Colonic mucosa (tissue), 4 donors: ENCODE results near the gene RASGRF1. TPM values are rescaled to one million over a fixed set of nuclear protein-coding genes. Genes with fewer than 3 reads are reported as not detected.
"Not testable (repeated sequence)": the region's sequence is repeated elsewhere in the genome, so short reads cannot be mapped to it uniquely, and the experiment has no call there.

Source experiments
- DNase-seq: peaks from one replicate; pipeline ENCODE4 v3.0.0-alpha.2; 2020
- H3K27ac ChIP-seq: fragments of 200-600 bp; one replicate; pipeline ENCODE4 v1.8.0; 2021
- H3K27me3 ChIP-seq: fragments of 200-600 bp; one replicate; pipeline ENCODE4 v1.8.0; 2021
- H3K36me3 ChIP-seq: fragments of 200-600 bp; one replicate; pipeline ENCODE4 v1.8.0; 2021
- H3K4me1 ChIP-seq: fragments of 200-600 bp; one replicate; pipeline ENCODE4 v1.8.0; 2021; ENCODE audit warnings: mild to moderate bottlenecking
- H3K4me3 ChIP-seq: fragments of 200-600 bp; one replicate; pipeline ENCODE4 v1.8.0; 2021
- H3K9ac ChIP-seq, 2 donors: one replicate each; pipeline ENCODE4 v1.7.0; 2013; ENCODE audit warnings: control low read depth in 2 of 2, low read depth in 2 of 2, low read length in 2 of 2
- H3K9me3 ChIP-seq: fragments of 200-600 bp; one replicate; pipeline ENCODE4 v1.8.0; 2021
- CTCF ChIP-seq: fragments of 200-600 bp; IDR thresholded peaks from one replicate; pipeline ENCODE4 v1.8.0; 2022; ENCODE audit warnings: antibody characterized with exemption, mild to moderate bottlenecking
- intact Hi-C: fragments of 100-400 bp; cut with DNase I; formaldehyde crosslinking; loops from one replicate; pipeline ENCODE4 v1.14.1; 2022
- total RNA-seq, 2 donors: library from RNA; stranded (reverse); fragmentation: NEBNext Ultra II Directional in 1 of 2; extraction: Animal tissue kit (Norgen Biotek cat#: 25700) in 1 of 2; gene quantifications; one replicate each; pipeline ENCODE4 v1.2.1, GENCODE V29; 2021
- donor health status: healthy.
- donor health status: DM: no; HTN: no; CAD: no.
- donor health status: DM: no; HTN: no; CAD: no.

Gene RASGRF1
- total RNA-seq, 2 donors from 2014 or later = 0.15 to 0.56 TPM

GRCh38 chr15:78932258-78932808 is 158.2 kb downstream of the RASGRF1 start:
- no peak overlapping the region for H3K4me3 ChIP-seq
- no peak for TF ChIP-seq CTCF
- no peaks in the 10 kb centered on the region for H3K36me3 ChIP-seq
- no peaks in the 10 kb centered on the region for H3K27me3 ChIP-seq
- intact Hi-C loops = no loop called here
- H3K27ac ChIP-seq = no peak overlapping the region
- H3K9me3 ChIP-seq = no peaks in the 10 kb centered on the region
- DNase-seq = no peak
- H3K4me1 ChIP-seq = no peaks in the 10 kb centered on the region
- no peak overlapping the region for H3K9ac ChIP-seq

GRCh38 chr15:78931439-78932257 is 158.9 kb downstream of the RASGRF1 start:
- no peak for DNase-seq
- H3K4me3 ChIP-seq = no peak overlapping the region
- no peak for TF ChIP-seq CTCF
- intact Hi-C loops = no loop called here
- no peaks in the 10 kb centered on the region for H3K9me3 ChIP-seq
- no peak overlapping the region for H3K27ac ChIP-seq
- no peak overlapping the region for H3K9ac ChIP-seq
- no peaks in the 10 kb centered on the region for H3K4me1 ChIP-seq
- no peaks in the 10 kb centered on the region for H3K36me3 ChIP-seq
- no peaks in the 10 kb centered on the region for H3K27me3 ChIP-seq

DNA sequence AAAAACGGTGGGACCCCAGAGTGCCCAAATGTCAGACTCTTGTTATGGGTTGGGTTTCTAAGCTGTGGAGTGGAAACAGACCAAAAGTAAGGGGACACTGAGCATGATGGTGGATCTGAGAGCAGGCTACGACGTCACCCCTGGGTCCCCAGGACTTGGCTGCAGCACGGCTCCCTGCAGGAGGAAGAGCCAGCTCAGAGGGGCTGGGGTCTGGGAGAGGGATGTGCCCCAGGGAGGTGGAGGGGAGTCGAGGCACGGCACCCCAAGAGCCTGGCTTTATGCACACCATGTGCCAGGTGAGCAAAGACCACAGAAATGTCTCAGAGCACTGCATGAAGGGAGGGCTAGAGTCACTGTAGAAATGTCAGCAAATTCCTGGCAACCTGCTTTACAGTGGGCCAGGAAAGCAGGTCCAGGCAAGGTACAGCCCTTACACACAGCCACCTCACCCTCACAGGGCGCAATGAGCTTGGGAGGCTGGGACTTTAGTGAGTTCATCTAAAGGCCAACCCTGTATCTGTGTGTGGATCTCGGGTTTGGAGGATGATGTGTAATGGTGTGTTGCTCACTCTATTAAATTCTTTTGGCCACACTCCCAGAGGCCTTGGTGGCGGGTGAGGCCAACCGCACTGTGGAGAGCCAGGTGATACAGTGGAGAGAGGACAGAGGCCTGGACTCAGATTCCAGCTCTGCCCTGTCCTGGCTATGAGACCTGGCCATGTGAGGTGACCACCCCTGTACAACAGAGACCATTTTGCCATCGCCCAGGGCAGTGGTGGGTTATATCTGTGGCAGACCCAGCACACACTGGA is 159.8 kb downstream of the RASGRF1 start:
- no peak for TF ChIP-seq CTCF
- Histone ChIP-seq H3K4me3 (no peak overlapping the region), H3K9me3 (no peaks in the 10 kb centered on the region), H3K27ac (no peak overlapping the region), H3K27me3 (no peaks in the 10 kb centered on the region), H3K9ac (no peak overlapping the region), H3K4me1 (no peaks in the 10 kb centered on the region), H3K36me3 (no peaks in the 10 kb centered on the region)
- no peak for DNase-seq
- intact Hi-C loops = no loop called here

DNA sequence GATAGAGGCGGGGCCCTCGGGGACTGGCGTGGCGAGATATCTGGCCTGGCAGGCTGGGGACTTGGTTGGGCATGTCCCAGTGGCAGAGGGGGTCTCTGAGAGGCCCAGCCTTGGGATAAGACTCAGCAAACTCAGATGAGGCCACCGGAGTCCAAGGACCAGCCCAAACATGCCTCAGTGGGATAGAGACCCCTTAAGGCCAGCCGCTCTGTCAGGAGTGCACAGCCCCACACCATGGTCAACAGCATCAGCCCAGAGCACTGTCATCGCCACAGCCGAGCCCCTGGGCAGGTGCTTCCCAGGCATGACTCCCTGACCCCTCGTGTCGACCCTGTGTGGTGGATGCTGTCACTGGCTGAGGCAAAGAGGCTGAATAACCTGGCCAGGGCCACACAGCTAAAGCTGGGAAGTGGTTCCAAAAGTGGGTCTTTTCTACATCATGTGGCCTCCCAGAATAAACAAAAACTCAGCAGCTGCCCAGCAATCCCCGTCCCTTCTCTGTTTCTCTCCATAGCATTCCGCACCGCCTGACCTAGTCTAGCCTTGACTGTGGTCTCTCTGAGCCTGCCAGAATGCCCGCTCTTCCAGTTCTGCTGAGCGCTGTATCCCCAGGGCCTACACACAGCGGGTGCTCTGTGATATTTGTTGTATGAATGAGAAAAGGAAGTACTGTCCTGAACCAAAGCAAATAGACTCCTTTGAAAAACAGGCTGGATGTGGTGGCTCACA is 160.9 kb downstream of the RASGRF1 start:
- H3K4me3 ChIP-seq = no peak overlapping the region
- H3K9me3 ChIP-seq = no peaks in the 10 kb centered on the region
- TF ChIP-seq CTCF = no peak
- no peaks in the 10 kb centered on the region for H3K4me1 ChIP-seq
- no peaks in the 10 kb centered on the region for H3K36me3 ChIP-seq
- H3K27ac ChIP-seq = no peak overlapping the region
- intact Hi-C loops = no loop called here
- no peak for DNase-seq
- H3K27me3 ChIP-seq = no peaks in the 10 kb centered on the region
- no peak overlapping the region for H3K9ac ChIP-seq

- Histone ChIP-seq H3K36me3 (no peaks in the 10 kb centered on the region), H3K27ac (no peak overlapping the region)
Measured at GRCh38 chr15:78928616-78929093, 161.9 kb downstream of the RASGRF1 start.

GRCh38 chr15:78928176-78928575 is 162.4 kb downstream of the RASGRF1 start:
- H3K4me3 ChIP-seq, H3K36me3 ChIP-seq, H3K27me3 ChIP-seq, DNase-seq, H3K9me3 ChIP-seq, H3K4me1 ChIP-seq, intact Hi-C loops, H3K27ac ChIP-seq, H3K9ac ChIP-seq: not testable (repeated sequence)

More at GRCh38 chr15:78928616-78929093, 161.9 kb downstream of the RASGRF1 start:
- Histone ChIP-seq H3K9me3 (no peaks in the 10 kb centered on the region), H3K9ac (no peak overlapping the region), H3K4me3 (no peak overlapping the region), H3K4me1 (no peaks in the 10 kb centered on the region), H3K27me3 (no peaks in the 10 kb centered on the region)
- no peak for DNase-seq
- intact Hi-C loops = no loop called here
- no peak for TF ChIP-seq CTCF
